Liver (tissue), 3 donors: ENCODE measurements around the gene KCNQ4.

ENCODE experiments used
- JUND ChIP-seq, 2 donors: IDR thresholded peaks; 2 replicates each; pipeline ENCODE4 v1.6.1; 2016; ENCODE audit warnings: antibody characterized with exemption in 2 of 2
- YY1 ChIP-seq: IDR thresholded peaks from 2 replicates; pipeline ENCODE4 v1.6.1; 2016; ENCODE audit warnings: antibody characterized with exemption, mild to moderate bottlenecking
- TF ChIP-seq, protein P1 (sequence below): fragments of 150-350 bp; IDR thresholded peaks from 2 replicates; pipeline ENCODE4 v1.5.1; 2017; ENCODE audit warnings: improper control_type of control experiment, low read depth, low read length; ENCODE audit not compliant: missing input control
- TF ChIP-seq, protein P2 (sequence below): IDR thresholded peaks from 2 replicates; pipeline ENCODE4 v1.6.1; 2016; ENCODE audit warnings: antibody characterized with exemption
- TF ChIP-seq, protein P3 (sequence below): IDR thresholded peaks from 2 replicates; pipeline ENCODE4 v1.6.1; 2016; ENCODE audit warnings: antibody characterized with exemption
- donor health status: healthy.
- donor health status: healthy.

DNA sequence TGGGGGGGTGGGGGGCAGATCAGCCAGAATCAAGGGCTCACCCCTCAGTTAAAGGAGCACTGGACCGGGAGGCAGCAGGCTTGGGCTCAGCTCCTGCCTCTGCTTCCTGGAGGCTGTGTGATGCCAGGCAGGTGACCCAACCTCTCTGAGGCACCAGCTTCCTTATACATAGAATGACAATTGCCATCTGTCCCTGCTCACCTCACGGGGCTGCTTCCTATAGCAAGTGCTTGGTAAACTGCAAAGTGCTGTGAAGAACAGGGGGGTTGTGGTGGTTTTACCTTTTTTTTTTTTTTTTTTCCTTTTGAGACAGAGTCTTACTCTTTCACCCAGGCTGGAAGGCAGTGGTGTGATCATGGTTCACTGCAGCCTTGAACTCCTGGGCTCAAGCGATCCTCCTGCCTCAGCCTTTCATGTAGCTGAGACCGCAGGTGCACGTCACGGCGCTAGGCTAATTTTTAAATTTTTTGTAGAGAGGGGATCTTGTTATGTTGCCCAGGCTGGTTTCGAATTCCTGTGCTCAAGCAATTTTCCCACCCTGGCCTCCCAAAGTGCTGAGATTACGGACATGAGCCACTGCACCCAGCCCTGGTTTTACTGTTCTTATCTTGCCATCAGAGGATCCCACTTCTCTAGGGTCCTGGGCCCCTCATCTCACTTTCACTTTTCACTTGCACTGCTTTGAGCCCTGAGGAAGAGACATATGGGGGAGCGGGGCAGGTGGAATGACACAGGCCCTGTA is 11.6 kb downstream of the KCNQ4 start:
- TF ChIP-seq, protein P1, sequence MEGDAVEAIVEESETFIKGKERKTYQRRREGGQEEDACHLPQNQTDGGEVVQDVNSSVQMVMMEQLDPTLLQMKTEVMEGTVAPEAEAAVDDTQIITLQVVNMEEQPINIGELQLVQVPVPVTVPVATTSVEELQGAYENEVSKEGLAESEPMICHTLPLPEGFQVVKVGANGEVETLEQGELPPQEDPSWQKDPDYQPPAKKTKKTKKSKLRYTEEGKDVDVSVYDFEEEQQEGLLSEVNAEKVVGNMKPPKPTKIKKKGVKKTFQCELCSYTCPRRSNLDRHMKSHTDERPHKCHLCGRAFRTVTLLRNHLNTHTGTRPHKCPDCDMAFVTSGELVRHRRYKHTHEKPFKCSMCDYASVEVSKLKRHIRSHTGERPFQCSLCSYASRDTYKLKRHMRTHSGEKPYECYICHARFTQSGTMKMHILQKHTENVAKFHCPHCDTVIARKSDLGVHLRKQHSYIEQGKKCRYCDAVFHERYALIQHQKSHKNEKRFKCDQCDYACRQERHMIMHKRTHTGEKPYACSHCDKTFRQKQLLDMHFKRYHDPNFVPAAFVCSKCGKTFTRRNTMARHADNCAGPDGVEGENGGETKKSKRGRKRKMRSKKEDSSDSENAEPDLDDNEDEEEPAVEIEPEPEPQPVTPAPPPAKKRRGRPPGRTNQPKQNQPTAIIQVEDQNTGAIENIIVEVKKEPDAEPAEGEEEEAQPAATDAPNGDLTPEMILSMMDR: no peak
- TF ChIP-seq, protein P2, sequence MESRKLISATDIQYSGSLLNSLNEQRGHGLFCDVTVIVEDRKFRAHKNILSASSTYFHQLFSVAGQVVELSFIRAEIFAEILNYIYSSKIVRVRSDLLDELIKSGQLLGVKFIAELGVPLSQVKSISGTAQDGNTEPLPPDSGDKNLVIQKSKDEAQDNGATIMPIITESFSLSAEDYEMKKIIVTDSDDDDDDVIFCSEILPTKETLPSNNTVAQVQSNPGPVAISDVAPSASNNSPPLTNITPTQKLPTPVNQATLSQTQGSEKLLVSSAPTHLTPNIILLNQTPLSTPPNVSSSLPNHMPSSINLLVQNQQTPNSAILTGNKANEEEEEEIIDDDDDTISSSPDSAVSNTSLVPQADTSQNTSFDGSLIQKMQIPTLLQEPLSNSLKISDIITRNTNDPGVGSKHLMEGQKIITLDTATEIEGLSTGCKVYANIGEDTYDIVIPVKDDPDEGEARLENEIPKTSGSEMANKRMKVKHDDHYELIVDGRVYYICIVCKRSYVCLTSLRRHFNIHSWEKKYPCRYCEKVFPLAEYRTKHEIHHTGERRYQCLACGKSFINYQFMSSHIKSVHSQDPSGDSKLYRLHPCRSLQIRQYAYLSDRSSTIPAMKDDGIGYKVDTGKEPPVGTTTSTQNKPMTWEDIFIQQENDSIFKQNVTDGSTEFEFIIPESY: no peak
- TF ChIP-seq JUND (IDR thresholded peaks at IDR 0.05) (no peak), YY1 (no peak)
- TF ChIP-seq, protein P3, sequence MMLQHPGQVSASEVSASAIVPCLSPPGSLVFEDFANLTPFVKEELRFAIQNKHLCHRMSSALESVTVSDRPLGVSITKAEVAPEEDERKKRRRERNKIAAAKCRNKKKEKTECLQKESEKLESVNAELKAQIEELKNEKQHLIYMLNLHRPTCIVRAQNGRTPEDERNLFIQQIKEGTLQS: no peak
